Bronchial epithelial cell (primary cell): ENCODE measurements around the gene SIK3. TPM values are rescaled to one million over a fixed set of nuclear protein-coding genes. Genes with fewer than 3 reads are reported as not detected.
"Not testable (repeated sequence)": the region's sequence is repeated elsewhere in the genome, so short reads cannot be mapped to it uniquely, and the experiment has no call there.

Experiments used
- DNase-seq: peaks from one replicate; pipeline ENCODE4 v3.0.0-alpha.2; 2010; ENCODE audit warnings: low read depth
- FAIRE-seq: peaks from 2 replicates; lab custom pipeline; 2011; peaks lifted over from hg19 to GRCh38; lab: Jason Lieb, UNC
- H3K27me3 ChIP-seq: 2 replicates; pipeline ENCODE4 v1.5.1; 2011; ENCODE audit warnings: low read length; ENCODE audit not compliant: control insufficient read depth, insufficient read depth
- H3K36me3 ChIP-seq: 2 replicates; pipeline ENCODE4 v1.5.1; 2011; ENCODE audit warnings: low read length; ENCODE audit not compliant: control insufficient read depth, insufficient read depth
- H3K4me3 ChIP-seq: 2 replicates; pipeline ENCODE4 v1.5.1; 2011; ENCODE audit warnings: mild to moderate bottlenecking, low read depth, low read length, control low read depth
- CTCF ChIP-seq: IDR thresholded peaks from 2 replicates; pipeline ENCODE4 v1.5.1; 2011; ENCODE audit warnings: mild to moderate bottlenecking, moderate library complexity, low read length, control low read depth, inconsistent platforms; ENCODE audit not compliant: insufficient read depth, severe bottlenecking
- total RNA-seq: library from RNA; depleted of rRNA; stranded (reverse); fragments of >200 nt; gene quantifications from 2 replicates; pipeline ENCODE4 v1.2.1, GENCODE V29; 2014

SIK3 gene
- total RNA-seq, 1 donor from 2014 or later: 6.8 TPM

DNA sequence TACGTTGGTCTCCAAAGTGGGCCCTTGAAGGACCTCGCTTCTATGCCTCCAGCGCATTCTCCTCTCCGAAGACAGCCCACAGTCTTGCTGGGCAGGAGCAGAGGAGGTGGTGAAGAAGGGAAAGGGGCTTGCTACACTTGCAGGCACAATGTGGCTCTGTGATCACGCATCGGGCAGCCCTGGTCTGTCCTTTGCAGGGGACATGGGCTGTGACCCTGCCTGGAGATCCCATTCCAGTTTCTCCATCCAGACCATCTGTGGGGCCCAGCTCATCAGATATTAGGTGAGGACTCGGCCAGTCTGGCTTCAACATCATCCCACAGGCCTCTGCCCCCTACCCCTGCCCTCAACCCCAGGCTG, 261.6 kb downstream of the SIK3 start:
- no peak for DNase-seq
- no peak for TF ChIP-seq CTCF
- no peaks in the 10 kb centered on the region for H3K36me3 ChIP-seq
- H3K4me3 ChIP-seq: no peak overlapping the region
- no peaks in the 10 kb centered on the region for H3K27me3 ChIP-seq
- no peak for FAIRE-seq

GRCh38 chr11:116835791-116836631, 262.2 kb downstream of the SIK3 start:
- peak overlapping the region; percentile 27 for H3K4me3 ChIP-seq
- DNase-seq: peak; percentile 78
- TF ChIP-seq CTCF: peak; percentile 84
- H3K36me3 ChIP-seq: no peaks in the 10 kb centered on the region
- H3K27me3 ChIP-seq: no peaks in the 10 kb centered on the region
- FAIRE-seq: no peak

DNA sequence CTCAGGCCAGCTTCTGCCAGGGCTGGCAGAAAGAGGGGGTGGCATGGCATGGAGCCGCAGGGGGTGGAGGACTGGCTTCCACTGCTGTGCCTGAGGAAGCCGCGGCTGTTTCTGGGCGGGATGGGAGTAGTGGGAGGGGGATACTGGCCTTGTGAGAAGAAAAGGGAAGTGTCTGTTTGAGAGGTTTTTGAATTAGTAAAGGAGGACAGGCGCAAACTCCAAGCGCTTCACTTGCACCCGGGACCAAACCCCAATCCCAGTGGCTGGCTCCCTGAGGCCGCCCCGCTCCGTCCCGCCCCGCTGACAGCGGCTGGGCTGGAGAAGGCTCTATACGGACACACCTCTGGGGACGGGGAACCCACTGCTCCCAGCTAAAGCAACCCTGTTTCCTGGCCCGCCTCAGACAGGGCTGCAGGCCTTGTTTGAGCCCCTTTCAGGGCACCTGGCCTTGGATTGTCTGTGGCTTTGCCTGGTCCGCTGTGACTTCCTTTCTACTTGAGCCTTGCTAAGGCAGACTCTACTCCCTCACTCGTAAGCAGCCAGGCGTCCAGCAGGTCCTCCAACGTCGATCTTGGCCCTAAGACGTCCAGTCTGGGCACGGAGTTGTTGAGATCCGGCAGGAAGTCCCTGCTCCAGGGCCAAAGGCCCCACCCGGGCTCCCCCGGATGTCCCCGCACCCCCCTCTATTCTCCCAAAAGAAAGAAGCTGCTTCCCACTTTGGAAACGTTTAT, 263.0 kb downstream of the SIK3 start:
- FAIRE-seq (no peak), DNase-seq (no peak)
- no peak overlapping the region for H3K4me3 ChIP-seq
- H3K27me3 ChIP-seq: no peaks in the 10 kb centered on the region
- TF ChIP-seq CTCF: no peak
- no peaks in the 10 kb centered on the region for H3K36me3 ChIP-seq

GRCh38 chr11:116834535-116835041, 263.6 kb downstream of the SIK3 start:
- H3K36me3 ChIP-seq, DNase-seq, FAIRE-seq, H3K27me3 ChIP-seq, H3K4me3 ChIP-seq: not testable (repeated sequence)

DNA sequence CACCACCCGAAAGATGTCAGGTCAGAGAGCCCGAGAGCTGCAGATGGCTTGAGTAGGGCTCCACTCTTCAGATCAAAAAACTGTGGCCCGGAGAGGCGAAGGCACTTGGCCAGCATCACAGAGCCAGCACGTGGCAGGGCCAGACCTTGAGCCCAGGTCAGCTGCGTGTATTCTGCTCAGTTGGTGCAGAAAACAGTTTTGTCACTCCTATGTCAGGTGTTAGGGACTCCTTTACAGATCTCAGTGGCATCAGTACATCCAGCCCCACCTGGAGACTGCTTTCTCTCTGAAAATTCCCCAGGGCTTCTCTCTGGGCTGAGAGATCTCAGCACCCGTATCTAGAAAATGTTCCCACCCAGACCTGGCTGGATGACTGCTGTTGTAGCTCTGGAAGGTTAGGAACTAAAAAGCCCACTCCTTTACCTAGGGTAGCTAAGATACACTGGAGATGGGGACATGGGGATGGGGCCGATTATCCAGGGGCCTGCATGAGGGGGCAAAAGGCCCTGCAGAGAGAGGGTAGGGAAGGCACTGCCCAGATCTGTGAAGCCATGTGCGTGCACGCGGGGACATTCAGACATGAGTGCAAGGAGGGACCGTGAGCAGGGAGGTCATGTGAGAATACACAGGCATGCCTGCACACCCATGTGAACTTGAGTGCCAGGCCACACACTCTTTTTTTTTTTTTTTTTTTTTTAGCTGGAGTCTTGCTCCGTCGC, 264.3 kb downstream of the SIK3 start:
- Histone ChIP-seq H3K4me3 (no peak overlapping the region), H3K27me3 (no peaks in the 10 kb centered on the region), H3K36me3 (no peaks in the 10 kb centered on the region)
- TF ChIP-seq CTCF: no peak
- FAIRE-seq: peak; percentile 86
- no peak for DNase-seq

- TF ChIP-seq CTCF: no peak
- no peak for DNase-seq
- peak; percentile 70 for FAIRE-seq
- Histone ChIP-seq H3K27me3 (no peaks in the 10 kb centered on the region), H3K4me3 (no peak overlapping the region), H3K36me3 (no peaks in the 10 kb centered on the region)
These were observed 264.8 kb downstream of the SIK3 start for GRCh38 chr11:116833491-116833815.
